NOMO-1 treated with dmso at 0.1 percent for 144 hours (cell line): ENCODE measurements around the gene LPP.

Experiments
- DNase-seq: peaks from one replicate; lab custom pipeline; 2025; ENCODE audit not compliant: unreplicated experiment; lab: John Stamatoyannopoulos, UW

Gene LPP

GRCh38 chr3:188574885-188575284, 420.9 kb downstream of the LPP start:
- no peak for DNase-seq

- DNase-seq, result no peak
These were observed 421.5 kb downstream of the LPP start for GRCh38 chr3:188575501-188575900.

DNA sequence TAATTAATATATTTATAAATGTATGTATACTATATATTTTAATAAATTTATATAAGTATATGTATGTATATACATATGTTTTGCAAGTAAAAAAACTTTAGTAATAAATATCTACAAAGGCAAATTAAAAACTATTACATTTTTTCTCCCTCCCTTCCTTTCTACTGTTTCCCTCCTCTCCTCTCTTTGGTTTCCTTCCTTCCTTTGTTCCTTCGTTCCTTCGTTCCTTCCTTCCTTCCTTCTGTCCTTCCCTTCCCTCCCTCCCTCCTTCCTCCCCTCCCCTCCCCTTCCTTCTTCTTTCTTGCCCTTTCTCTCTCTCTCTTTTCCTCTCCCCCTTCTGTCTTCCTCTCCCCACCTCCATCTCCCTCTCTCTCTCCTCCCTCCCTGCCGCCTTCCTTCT, 423.6 kb downstream of the LPP start:
- DNase-seq, result no peak

DNA sequence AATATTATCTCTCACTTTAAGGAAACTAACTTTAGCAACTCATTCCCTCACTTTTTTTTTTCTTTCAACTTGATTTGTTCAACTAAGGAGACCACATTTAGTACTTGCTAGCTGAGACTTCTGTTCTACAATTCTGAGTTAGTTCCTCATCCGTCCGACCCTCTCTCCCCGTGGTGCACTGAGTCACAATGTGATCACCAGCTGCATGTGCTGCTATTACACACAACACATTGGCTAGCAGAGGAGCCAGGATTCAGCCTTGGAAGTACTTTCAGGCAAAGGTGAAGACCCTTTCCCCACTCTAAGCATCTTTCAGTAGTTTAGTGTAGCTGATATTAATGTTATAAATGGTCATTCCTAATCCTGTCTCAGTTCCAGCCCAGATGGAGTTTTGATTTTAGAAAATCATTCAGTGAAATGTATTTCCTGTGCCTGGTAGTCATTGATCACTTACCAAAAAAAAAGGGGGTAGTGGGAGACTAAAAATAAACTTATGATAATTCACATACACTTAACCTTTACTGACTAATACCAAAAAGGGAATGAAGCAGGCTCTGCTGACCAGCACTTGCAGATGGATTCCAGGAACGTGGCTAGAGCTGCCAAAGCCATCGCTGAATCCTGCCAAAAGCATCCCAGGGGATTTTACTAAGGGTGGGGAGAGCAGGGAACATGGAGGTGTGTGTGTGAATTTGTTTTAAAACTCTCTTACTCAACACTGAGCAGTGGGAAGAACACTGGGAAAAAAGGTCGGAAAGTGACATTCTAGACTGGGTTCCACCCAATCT, 424.8 kb downstream of the LPP start:
- peak; percentile 12 for DNase-seq

DNA sequence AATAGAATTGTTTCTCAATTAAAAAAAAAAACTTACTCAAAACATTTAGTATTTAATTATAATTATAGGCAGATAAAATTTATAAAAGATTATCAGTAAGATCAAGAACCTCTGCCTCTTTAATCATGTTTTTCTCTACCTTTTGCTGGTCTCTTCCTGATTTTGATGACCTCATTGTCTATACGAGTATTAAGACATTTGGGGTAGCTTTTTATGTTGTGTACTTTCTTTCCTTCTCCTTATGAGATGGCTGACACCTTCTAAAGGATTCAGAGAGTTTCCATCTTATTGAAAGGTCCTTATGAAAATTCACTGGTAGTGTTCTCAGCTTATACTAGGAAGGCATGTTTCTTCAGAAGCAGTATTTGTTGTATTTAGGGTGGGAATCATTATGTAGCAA, 426.3 kb downstream of the LPP start:
- no peak for DNase-seq

DNA sequence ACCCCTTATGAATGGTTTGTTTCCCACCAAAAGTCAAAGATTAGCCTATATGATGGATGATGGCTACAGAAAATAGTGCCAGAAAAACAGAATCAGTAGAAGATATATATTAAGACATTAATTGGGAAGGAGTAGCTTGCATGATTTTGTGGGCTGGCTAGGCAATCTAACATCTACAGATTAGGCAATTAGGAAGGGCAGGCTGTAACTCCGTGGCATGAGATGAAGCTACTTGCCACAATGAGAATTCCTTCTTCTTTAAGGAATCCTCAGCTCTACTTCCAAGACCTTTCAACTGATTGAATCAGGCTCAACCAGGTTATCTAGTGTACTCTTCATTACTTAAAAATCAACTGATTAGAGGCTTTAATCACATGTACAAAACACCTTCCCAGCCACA, 426.7 kb downstream of the LPP start:
- no peak for DNase-seq

- no peak for DNase-seq
These were observed 427.4 kb downstream of the LPP start for GRCh38 chr3:188581365-188581764.

DNA sequence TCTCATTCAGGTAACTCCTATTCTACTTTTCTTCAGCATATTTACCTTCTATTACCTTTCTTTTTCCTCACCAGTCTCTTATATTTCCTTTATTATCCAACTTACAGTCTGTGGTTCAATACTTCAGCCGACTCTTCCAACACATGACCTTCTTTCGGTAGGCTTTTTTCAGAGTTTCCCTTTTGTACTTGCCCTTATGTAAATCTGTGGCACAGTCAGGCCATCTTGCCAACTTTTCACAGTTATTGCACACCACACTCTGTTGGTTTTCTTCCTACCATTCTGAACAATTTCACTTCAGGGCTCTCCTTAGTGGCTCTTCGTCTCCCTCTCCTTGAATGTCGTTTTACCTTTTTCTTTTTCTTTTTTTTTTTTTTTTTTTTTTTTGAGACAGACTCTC, 427.8 kb downstream of the LPP start:
- DNase-seq, result peak; percentile 22

DNA sequence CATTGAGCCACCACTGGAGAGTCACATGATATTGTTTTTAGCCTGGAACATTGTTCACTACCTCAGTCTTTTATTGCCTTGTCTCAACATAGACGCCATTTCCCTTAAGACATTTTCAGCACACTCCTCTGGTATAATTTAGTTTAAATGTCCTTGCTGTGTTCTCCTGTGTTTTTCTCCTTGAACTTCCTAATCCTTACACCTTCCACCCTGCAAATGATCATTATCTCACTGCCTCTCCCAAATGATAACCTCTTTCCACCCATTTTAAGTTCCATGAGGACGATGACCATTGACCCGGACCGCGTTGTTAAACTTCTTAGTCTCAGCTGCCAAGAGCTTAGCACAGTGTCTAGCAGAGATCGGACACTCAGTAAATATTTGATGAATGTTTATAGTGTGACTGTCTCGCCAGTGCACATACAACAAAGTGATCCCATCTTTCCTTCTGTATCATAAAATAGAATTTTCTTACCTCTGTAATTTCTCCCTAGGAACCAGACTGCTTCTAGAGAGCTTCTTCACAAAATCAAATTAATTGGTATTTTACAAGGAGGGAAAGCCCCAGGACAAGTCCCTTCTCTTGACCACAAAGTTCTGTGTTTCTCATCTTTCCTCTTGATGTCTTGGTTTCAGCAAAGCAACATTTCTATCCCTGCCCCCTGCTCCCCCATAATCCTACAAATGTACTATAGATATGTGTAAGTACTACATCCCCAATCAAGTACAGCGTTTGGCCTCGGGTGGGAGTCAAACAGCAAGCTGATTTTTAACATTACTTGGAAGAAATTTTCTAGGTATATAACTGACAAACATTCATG, 429.6 kb downstream of the LPP start:
- DNase-seq, result no peak

GRCh38 chr3:188584162-188584529, 430.2 kb downstream of the LPP start:
- no peak for DNase-seq

DNA sequence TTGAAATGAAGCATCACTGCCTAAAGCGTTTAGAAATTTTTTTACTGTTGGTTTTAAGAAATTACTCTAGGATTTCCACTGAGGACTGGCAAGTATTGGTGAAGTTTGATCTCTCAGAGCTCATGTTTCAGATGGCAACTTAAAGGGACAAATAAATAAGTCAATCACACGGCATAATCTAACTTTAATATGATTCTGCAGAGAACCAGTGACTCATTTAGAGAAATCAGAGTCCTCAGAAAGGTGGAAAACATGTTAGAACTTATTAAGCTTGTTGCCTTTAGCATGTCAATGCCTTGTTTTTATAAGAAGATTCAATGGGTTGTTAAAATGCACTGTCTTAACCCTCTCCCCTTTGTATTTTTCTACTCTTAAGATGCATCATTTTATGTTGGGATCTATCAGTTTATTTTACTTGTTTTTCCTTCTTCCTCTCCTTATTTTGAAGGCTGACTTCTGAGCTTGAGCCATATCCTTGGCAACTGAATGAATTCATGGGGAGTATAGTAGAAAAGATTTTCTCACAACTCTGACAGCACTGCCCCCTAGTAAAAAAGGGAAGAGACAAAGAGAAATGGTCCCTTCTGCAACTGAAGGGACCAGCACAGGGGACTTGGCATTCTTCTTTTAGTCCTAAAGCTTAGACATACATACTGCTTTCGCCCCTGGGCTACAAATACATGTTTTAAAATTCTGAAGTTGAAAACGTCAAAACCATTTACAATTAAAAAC, 431.2 kb downstream of the LPP start:
- DNase-seq, result peak; percentile 46

DNA sequence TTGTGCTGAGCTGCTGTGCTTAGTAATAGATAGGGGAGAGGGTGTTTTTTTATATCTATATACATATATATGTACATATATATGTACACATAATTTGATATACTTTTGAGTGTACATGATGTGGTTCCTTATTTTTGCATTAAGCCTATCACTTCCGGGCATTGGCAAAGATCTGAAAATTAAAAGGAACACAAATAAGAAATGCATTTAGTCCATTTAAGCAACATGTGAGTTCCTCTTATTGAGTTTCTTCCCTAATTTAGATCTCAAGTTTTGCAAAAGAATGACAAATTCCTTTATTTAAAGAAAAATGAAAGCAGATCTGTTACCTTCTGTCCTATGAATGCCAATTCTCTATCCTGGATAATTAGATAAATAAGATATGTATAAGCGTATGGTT, 435.1 kb downstream of the LPP start:
- DNase-seq, result peak; percentile 75

DNA sequence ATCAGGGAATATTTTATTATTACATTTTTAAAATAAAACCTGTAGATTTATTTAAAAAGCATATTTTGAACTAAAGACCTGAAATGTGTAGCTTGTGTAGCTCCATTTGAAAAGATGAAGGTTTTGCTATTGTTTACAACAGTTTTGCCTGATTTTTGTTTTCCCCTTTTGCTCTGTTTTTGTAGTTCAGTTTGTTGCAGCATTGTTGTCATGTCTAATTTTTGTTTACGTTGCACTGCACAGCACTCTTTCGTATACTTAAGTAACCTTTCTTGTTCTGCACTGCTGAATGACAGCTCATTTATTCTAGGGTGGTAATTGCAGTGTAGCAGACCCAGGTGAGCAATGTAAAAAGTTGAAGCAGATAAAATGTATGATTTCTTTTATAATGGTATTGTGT, 435.8 kb downstream of the LPP start:
- DNase-seq, result no peak

- no peak for DNase-seq
These were observed 436.6 kb downstream of the LPP start for GRCh38 chr3:188590557-188590956.

DNA sequence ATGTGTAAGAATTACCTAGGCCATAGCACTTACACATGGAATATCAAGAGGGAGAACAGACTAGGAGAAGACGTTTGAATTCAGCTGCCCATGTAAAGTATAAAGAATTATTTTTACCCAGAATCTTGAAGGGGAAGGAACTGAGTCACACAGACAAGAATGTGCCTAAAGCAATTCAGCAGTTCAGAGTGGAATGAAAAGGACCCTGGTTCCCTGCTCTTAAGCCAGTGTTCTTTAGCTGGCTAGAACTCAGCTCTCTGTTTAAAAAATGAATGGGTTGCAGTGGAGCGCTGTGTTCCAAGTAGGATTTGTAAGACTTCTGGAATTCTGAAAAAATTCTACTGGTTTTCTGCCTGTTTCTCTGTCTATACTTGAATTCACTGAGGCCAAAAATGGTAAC, 440.2 kb downstream of the LPP start:
- DNase-seq, result no peak

DNA sequence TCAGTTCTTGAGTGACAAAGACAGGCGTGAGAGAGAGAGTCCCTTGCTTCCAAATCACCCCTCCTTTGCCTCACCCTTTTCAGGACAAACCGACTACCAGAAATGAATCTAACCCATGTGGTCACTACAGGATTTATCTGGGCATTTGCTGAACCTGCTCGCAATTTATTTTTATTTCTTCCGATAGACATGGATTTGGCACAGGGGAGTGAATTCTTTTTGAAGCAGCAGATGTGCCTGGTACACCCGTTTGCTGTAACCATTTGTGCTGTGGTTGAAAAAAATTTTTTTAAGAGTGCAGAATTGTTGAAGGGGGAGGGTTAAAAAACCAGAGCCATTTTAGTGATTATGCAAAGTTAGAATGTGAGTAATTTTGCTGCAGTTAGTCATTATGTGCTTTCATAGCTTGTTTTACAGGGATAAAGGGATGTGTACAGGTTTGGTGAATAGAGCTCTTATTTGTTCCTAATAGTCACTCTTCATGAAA, 442.0 kb downstream of the LPP start:
- DNase-seq, result no peak

DNA sequence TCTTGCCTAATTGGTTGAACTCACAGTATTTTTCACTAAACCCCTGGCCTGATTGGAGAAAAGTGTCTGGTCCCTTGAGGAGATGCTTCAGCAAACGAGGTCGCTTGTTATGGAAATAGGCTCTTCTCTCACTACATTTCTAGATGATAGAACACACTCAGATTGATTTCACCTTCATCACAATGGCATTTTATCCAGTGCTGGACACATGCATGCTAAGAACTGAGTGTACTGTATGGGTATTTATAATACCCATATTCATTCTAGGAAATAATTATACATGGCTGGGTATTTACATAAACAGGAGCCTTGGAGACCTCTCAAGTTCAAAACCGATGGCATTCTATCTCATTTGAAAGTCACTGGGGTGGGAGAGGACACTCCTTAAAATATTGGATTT, 444.9 kb downstream of the LPP start:
- no peak for DNase-seq

- DNase-seq, result no peak
These were observed 448.2 kb downstream of the LPP start for GRCh38 chr3:188602111-188602510.

- no peak for DNase-seq
These were observed 448.7 kb downstream of the LPP start for GRCh38 chr3:188602620-188603019.

DNA sequence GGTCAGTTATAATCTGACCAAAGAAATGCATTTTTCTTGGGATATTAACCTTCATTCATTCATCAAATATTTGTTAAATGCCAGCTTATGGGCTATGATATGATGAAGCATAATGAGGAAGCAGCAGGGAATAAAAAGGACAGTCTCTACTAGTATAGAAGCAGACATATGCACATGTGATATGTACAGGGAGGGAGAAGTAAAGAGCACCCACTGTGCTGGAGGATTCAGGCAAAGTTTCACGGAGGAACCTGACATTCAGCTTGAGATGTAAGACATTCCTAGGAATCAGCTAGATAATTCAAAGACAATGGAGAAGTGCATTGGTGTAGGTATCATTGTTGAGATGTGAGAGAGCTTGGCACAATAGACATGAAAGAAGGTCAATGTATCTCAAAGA, 450.7 kb downstream of the LPP start:
- DNase-seq, result no peak

- DNase-seq, result no peak
These were observed 451.3 kb downstream of the LPP start for GRCh38 chr3:188605231-188605630.

GRCh38 chr3:188605905-188606304, 451.9 kb downstream of the LPP start:
- DNase-seq, result no peak
